ENCODE measurements around the gene MICALL1.

The MICALL1 gene

DNA sequence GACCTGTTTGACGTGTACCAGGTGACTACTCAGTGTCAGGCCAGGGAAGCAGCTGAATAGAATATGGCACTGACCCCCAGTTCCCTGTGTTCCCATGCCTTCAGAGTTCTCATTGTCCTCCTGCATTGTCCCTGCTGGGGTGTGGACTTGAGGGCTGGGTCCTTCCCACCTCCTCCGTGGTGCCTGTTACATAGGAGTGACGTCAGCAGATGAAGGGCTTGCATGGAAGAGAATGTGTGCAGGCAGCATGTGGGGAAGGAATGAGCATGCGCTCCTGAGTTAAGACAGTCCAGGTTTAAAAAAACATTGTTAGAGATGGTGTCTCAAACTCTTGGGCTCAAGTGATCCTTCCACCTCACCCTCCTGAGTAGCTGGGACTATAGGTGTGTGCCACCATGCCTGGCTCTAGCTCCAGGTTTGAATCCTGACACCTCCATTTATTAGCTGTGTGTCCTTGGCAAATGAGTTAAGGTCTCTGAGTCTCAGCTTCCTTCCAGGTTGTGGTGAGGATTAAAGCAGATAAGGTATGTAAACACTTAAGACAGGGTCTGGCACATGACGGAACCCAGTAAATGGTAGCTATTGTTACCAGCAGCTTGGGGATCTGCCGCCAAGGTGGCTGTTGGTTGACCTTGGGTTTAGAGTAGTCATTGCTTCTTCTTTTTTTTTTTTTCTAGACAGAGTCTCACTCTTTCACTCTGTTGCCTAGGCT, 85.8 kb downstream of the MICALL1 start:
- H3K4me3 ChIP-seq (ENCODE audit: low read depth, low read length): no peak overlapping the region

More for the DNA sequence above, 85.8 kb downstream of the MICALL1 start:
- ChIA-PET POLR2A (no interaction called here), CTCF (interaction anchor here (0.8 kb wide), 1 partner anchor 26 kb away, joined by 3 read pairs; no protein-coding TSS in a partner anchor)
- TF ChIP-seq, protein P1, sequence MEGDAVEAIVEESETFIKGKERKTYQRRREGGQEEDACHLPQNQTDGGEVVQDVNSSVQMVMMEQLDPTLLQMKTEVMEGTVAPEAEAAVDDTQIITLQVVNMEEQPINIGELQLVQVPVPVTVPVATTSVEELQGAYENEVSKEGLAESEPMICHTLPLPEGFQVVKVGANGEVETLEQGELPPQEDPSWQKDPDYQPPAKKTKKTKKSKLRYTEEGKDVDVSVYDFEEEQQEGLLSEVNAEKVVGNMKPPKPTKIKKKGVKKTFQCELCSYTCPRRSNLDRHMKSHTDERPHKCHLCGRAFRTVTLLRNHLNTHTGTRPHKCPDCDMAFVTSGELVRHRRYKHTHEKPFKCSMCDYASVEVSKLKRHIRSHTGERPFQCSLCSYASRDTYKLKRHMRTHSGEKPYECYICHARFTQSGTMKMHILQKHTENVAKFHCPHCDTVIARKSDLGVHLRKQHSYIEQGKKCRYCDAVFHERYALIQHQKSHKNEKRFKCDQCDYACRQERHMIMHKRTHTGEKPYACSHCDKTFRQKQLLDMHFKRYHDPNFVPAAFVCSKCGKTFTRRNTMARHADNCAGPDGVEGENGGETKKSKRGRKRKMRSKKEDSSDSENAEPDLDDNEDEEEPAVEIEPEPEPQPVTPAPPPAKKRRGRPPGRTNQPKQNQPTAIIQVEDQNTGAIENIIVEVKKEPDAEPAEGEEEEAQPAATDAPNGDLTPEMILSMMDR (IDR thresholded peaks at IDR 0.05; ENCODE audit: insufficient read depth, low read length, missing control alignments): no peak
- no peak for DNase-seq (ENCODE audit: low read depth, low spot score)

Data from AG04449 (cell line).